ENCODE data around the gene RETSAT.
A peak's percentile ranks its signal among the peaks of the same experiment; 100 is the strongest.

DNA sequence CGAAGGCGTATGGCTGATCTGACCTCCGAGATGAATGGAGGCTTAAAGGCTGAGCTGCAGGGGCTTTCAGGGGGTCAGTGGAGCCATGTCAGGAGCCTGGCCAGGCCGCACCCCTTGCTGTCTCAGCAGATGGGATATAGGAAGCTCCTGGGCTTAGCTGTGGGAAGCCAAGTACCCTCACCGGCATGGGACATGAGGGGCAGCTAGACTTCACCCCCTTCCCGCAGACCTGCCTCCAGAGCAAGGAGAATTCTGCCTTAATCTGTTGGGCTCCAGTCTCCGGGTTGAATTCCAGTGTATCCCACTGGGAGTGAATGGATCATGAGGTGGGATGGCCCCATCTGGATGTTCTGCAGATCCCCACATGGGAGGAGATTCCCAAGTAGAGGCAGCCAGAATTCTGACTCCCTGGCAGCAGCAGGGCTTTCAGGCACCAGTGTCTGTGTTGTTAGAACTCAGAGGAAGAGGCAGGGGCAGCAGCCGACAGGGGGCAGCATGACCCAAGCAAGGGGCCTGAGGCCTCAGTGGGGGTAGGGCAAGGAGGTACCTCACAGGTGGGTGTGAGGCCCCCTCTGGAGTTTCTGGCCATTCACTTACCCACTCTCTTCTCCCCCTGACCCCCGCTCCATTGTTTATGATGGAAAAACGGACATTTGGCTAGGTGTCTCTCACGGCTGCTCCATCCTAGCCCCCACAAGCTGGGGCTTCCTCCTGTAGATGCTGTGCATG, 36.8 kb upstream of the RETSAT start:
- TF ChIP-seq, protein P1, sequence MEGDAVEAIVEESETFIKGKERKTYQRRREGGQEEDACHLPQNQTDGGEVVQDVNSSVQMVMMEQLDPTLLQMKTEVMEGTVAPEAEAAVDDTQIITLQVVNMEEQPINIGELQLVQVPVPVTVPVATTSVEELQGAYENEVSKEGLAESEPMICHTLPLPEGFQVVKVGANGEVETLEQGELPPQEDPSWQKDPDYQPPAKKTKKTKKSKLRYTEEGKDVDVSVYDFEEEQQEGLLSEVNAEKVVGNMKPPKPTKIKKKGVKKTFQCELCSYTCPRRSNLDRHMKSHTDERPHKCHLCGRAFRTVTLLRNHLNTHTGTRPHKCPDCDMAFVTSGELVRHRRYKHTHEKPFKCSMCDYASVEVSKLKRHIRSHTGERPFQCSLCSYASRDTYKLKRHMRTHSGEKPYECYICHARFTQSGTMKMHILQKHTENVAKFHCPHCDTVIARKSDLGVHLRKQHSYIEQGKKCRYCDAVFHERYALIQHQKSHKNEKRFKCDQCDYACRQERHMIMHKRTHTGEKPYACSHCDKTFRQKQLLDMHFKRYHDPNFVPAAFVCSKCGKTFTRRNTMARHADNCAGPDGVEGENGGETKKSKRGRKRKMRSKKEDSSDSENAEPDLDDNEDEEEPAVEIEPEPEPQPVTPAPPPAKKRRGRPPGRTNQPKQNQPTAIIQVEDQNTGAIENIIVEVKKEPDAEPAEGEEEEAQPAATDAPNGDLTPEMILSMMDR (IDR thresholded peaks at IDR 0.05; ENCODE audit: insufficient read depth, low read length) = peak; percentile 92
- TF ChIP-seq POLR2AphosphoS5 (IDR thresholded peaks at IDR 0.05; ENCODE audit: low read depth) (no peak), GABPA (IDR thresholded peaks at IDR 0.05; ENCODE audit: low read depth) (no peak), SPI1 (IDR thresholded peaks at IDR 0.05; ENCODE audit: borderline replicate concordance, low read depth) (no peak)
- TF ChIP-seq, protein P2, sequence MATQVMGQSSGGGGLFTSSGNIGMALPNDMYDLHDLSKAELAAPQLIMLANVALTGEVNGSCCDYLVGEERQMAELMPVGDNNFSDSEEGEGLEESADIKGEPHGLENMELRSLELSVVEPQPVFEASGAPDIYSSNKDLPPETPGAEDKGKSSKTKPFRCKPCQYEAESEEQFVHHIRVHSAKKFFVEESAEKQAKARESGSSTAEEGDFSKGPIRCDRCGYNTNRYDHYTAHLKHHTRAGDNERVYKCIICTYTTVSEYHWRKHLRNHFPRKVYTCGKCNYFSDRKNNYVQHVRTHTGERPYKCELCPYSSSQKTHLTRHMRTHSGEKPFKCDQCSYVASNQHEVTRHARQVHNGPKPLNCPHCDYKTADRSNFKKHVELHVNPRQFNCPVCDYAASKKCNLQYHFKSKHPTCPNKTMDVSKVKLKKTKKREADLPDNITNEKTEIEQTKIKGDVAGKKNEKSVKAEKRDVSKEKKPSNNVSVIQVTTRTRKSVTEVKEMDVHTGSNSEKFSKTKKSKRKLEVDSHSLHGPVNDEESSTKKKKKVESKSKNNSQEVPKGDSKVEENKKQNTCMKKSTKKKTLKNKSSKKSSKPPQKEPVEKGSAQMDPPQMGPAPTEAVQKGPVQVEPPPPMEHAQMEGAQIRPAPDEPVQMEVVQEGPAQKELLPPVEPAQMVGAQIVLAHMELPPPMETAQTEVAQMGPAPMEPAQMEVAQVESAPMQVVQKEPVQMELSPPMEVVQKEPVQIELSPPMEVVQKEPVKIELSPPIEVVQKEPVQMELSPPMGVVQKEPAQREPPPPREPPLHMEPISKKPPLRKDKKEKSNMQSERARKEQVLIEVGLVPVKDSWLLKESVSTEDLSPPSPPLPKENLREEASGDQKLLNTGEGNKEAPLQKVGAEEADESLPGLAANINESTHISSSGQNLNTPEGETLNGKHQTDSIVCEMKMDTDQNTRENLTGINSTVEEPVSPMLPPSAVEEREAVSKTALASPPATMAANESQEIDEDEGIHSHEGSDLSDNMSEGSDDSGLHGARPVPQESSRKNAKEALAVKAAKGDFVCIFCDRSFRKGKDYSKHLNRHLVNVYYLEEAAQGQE (IDR thresholded peaks at IDR 0.05; ENCODE audit: insufficient replicate concordance, low read depth) = no peak

Measured in HL-60 (cell line).